Jurkat, Clone E6-1 (cell line): ENCODE measurements around the gene ANKRD26. TPM values are rescaled to one million over a fixed set of nuclear protein-coding genes. Genes with fewer than 3 reads are reported as not detected.
"Not testable (repeated sequence)": the region's sequence is repeated elsewhere in the genome, so short reads cannot be mapped to it uniquely, and the experiment has no call there.

Experiments
- DNase-seq: peaks from one replicate; pipeline ENCODE4 v3.0.0-alpha.2; 2011; ENCODE audit warnings: low read depth, low spot score
- H3K4me3 ChIP-seq: 2 replicates; pipeline ENCODE4 v1.5.1; 2011; ENCODE audit warnings: mild to moderate bottlenecking, low read length, control low read depth, moderate library complexity
- polyA plus RNA-seq: library from polyadenylated mRNA; unstranded; fragments of >200 nt; gene quantifications from one replicate; pipeline ENCODE4 v1.2.1, GENCODE V29; 2012; ENCODE audit warnings: missing spikeins; ENCODE audit not compliant: insufficient read length, insufficient read depth

ANKRD26 gene
- 5.1 TPM for polyA plus RNA-seq

DNA sequence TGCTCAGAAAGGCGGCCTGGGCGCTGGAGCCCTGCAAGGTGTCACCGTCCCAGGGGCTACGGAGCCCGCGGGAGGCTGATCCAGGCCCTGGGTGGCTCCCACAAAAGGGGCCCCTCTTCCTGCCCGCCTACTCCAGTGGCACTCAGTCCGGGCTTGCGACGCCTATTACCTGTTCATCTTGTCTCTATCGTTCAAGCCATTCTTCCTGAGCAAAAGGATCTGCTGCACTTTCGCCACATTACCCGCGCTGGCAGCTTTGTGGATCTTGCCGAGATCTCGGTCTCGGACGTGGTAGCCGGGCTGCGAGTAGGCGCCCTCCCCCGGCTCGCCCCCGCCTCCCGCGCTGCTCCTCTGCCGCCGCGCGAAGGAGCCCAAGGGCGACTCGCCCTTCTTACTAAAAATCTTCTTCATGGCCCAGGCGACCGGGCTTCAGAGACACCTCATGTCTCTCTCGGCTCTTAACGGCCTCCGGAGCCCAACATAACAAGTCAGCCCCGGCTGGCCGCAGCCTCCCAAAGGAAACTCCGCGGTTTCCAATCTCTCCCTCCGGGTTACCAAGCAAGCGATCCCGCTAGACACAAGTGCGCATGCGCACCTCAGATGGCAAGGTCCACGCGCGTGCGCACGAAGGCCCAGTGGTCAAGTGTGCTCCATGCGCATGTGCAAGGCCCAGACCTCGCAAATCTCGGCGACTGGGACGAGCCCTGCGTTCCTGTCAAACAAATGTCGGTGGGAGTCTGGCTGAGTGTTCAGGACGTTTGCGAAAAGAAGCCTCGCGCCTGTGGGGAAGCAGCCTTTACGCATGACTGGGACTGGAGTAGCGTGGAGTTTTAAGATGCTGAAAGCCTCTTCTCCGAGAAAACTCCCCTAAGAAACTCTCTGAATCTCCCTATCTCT lies at the start of gene ANKRD26:
TSS of gene ANKRD26 (minus strand) at position 579 of the 897 bp plus-strand sequence. CDS start at position 411, 168 bp downstream.
- H3K4me3 ChIP-seq = peak within 1 kb of the TSS; percentile 82
- peak; percentile 96 for DNase-seq

DNA sequence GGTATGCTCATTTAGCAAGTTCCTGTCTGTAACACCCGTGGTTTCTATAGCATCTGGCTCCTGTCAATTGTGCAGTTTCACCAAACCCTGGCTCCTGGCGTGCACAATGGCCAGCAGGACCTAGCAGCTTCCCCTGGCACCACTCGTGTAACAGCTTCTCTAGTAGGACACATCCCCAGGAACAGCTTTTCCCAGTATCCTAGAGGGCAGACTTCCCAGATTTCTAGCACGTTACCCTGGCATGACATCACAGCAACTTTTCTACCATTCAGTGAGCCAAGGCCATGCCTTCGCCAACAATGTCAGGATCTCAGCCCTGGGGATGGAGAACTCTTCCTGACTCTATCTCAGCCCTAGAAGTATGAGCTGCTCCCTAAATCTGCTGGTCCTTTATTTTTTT lies 47.4 kb upstream of the ANKRD26 start:
- H3K4me3 ChIP-seq = no peak overlapping the region
- no peak for DNase-seq

DNA sequence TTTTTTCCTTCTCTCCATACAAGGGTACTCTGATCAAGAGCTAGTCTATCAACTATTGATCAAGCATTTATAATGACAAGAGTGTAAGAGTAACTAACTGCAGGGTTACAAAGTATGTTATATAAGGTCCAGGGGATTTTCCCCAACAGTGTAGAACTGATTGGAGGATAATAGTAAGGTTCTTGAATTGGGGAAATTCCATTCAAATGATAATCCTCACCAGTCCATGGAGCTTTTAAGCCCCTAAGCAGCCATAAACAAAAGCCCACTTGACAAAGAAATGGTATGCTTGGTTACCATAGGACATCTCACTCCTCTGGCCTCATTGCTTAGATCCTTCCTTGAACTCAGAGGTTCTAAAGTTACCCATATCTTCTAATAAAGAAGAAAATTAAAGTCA lies 45.6 kb upstream of the ANKRD26 start:
- H3K4me3 ChIP-seq = no peak overlapping the region
- no peak for DNase-seq

DNA sequence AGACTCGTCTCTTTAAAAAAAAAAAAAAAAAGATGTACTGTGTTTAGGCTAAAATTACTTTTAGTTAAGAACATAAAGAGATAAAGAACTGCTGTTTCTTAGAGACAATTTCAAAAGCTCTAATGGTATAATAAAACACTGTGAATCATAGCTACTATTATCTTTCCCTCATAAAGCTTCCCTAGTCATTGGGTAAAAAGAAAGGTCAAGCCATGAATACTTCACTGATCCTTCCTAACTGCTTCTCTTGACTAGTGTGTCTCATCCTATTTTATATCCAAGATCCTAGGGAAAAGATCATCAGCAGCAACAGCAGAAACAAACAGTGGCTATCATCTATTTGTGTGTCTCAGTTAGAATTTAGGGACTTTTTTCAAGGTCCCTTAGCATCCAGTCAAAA lies 43.4 kb upstream of the ANKRD26 start:
- DNase-seq = no peak

DNA sequence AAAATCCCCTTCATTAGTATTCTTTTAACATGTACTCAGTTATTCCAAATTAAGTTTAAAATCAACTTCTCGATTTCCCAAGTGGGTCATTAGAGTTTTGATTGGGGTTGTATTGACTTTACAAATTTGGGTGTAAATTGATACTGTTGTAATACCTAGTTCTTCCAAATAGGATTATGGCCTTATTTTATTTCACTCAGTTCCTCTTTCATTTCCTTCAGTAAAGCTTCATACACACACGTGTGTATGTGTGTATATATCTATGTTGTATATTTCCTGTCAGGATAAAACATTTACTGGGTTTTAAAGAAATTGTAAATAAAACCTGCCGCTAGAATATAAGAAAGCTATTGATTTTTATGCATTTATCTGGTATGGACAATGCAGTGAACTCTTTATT lies 38.0 kb upstream of the ANKRD26 start:
- DNase-seq = no peak
- no peak overlapping the region for H3K4me3 ChIP-seq

More for the DNA sequence above, 43.4 kb upstream of the ANKRD26 start:
- H3K4me3 ChIP-seq = no peak overlapping the region

DNA sequence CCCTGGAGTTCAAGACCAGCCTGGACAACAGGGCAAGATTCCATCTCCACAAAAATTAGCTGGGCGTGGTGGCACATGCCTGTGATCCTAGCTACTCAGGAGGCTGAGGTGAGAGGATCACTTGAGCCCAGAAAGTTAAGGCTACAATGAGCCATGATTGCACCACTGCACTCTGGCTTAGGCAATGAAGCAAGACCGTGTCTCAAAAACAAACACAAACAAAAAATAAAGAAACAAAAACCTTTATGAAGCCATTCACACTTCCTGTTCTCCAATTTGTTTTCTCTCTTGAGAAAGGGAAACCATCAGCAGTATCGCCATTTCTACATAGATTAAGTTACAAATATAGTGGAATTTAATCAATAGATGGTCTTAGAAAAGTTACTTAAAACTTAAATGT lies 34.1 kb upstream of the ANKRD26 start:
- no peak for DNase-seq
- H3K4me3 ChIP-seq = no peak overlapping the region

DNA sequence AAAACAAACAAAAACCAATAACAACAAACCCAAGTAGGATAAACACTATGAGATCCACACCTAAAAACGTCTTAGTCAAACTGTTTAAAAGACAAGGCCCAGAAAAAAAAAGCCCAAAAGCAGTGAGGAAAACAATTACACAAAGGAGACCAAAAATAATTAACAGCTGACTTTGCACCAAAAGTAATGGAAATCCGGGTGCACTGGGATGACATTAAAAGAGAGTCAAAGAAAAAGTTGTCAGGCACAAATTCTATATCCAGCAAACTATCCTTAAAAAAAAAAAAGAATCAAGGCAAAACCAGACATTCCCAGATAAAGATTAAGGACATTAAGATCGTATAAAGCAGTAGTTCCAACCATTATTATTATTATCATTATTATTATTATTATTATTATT lies 7.9 kb upstream of the ANKRD26 start:
- no peak for DNase-seq
- no peak overlapping the region for H3K4me3 ChIP-seq

DNA sequence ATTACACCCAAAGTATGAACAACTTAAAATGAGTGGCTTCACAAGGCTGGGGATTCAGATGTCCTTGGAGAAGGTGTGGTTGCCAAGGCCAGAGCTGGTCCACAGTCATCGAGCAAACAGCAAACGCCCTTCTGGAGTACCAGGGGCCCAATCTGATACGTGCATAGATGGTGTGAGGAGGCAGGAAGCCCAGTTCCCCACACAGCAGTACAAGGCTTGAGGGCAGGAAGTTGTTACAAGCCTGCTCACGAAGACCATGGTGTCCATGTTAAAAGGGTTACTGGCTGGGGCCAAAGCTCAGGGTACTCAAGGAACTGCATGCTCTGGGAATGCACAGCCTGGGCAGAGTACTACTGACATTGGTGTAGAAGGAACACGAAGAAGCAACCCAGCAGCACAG lies 4.6 kb upstream of the ANKRD26 start:
- peak; percentile 9 for DNase-seq
- H3K4me3 ChIP-seq = no peak overlapping the region

DNA sequence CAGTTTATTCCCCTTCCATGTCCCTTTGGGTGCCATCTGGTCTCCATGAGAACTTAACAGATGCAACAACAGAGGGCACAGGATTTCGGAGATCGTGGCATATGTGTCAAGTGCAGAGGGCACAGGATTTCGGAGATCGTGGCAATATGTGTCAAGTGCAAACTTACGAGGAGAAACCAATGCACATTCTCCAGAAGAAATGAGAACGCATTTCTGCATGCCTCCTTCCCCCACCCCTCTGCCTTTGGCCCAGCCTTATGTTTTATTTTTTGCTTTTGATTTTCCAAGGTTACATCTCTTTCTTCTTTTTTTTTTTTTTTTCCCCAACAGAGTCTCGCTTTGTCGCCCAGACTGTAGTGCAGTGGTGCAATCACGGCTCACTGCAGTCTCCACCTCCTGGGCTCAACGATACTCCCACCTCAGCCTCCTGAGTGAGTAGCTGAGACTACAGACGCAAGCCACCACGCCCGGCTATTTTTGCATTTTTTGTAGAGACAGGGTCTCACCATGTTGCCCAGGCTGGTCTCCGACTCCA lies 586 bp upstream of the ANKRD26 start:
- peak; percentile 7 for DNase-seq

DNA sequence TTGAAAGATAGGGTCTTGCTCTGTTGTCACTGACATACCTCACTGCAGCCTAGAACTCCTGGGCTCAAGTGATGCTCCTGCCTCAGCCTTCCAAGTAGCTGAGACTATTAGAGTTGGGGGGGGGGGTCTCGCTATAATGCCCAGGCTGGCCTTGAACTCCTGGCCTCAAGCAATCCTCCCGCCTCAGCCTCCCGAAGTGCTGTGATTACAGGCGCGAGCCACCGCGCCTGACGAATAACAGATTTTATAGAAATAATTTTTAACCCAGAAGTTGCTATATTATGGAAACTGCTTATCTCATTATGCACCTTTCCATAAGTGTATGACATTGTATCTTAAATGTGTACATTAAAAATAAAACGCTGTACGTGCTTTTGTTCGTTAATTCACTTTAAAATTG lies 846 bp downstream of the ANKRD26 start:
- peak overlapping the region; percentile 82 for H3K4me3 ChIP-seq
- no peak for DNase-seq

More for the DNA sequence above, 586 bp upstream of the ANKRD26 start:
- peak overlapping the region; percentile 82 for H3K4me3 ChIP-seq

DNA sequence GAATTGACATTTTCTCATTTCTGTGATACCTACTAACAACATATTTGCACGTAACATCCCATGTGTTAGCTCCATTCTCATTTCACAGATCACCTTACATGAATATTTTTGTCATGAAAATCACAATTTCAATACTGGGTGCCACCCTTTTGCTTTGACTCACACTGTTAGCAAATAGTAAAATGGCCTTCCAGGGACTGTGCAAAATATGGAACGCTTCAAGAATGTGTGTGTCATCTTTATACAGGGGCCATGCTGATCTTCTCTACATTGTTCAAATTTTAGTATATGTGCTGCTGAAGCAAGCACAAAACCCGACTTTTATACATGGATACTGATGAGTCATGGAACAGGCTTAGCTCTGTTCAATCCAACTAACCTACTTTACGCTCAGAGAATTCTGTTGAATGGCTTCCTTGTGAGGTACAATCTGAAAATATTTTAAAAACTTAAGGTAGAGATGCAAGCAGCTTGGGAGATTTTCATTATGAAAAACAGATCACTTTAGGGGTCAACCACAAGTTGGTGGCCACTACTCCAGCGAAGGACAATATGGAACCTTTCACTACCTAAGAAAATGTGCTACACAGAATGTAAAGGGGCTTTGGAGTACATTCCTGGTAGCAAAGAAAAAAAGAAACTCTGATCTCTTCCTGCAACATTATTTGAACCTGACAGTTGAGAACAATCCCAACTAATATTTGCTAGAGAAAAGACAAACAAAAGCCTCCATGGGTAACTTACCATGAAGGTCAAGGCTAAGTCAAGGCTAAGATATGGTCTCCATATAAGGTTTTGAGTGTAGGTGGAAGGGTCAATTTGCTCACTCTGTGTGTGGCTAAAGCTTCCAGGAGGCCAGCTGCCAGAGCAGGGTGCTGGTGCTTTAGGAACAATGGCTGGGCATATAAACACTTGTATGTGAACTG lies 11.9 kb downstream of the ANKRD26 start:
- H3K4me3 ChIP-seq = no peak overlapping the region
- DNase-seq = no peak

DNA sequence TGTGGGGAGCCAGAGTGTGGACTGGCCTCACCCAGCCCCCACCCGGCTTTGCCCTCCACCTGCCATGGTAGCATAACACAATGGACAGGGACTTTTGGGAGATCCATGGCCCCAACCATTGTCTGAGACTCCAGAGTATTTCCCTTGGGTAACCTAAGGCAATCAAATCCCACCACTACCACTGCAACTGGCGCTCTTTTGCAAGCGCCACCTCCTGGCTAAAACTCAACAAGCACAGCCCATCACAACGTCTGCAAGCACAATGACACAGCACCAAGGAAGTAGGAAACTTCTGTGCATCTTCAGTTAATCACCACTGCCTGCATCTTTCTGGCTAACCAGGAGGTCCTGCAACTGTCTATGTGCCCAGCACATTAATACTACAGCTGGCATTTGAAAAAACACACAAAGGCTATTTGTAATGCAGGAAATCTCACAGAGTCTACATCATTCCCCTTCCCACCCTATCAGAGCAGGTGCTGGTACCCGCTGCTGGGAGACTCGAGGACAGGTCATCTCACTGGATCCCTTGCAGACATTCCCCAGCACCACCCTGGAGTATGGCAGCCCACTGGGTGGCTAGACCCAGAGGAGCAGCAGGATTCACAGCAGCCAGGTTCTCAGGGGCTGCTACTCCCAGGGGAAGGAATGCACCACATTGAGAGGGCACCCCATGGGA lies 27.7 kb downstream of the ANKRD26 start:
- peak; percentile 12 for DNase-seq
- H3K4me3 ChIP-seq = no peak overlapping the region

DNA sequence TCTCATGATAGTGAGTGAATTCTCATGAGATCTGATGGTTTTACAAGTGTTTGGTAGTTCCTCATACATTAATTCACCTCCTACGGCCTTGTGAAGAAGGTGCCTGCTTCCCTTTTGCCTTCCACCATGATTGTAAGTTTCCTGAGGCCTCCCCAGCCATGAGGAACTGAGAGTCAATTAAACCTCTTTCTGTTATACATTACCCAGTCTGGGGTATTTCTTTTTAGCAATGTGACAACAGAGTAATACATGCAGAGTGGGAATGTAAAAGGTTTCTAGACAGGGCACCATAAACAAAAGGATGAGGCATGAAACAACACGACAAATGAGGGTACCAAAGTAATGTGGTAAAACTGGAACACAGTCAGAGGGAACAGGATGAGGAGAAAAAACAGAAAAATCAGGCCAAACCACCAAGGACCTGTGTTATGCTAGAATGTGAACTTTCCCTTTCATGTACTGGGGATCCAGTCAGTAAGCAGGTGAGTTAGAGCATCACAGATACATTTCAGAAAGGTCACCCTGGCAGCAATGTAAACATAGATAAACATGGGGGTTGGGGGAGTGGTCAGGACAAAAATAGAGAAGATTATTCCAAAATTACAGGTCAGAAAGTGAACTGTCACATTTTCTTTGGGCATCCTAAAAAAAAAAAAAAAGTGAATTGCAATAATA lies 31.9 kb downstream of the ANKRD26 start:
- DNase-seq = no peak
- no peak overlapping the region for H3K4me3 ChIP-seq

DNA sequence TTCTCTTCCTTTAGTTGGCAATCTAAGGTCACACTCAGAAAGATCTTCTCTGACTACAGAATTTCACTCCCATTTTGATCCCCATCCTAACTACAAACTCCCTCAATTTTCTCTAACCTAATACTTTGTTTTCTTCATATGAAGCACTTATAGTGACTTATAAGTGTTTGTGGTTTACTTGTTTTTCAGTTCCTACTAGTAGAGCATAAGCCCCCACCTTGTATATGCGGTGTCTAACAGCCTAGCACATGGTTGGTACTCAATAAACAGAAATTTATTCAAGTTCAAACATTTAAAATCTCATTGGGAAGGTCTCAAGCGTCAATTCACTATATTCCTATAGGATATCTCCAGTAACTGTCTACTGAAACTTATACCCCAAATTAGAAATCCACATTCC lies 35.2 kb downstream of the ANKRD26 start:
- DNase-seq = no peak

DNA sequence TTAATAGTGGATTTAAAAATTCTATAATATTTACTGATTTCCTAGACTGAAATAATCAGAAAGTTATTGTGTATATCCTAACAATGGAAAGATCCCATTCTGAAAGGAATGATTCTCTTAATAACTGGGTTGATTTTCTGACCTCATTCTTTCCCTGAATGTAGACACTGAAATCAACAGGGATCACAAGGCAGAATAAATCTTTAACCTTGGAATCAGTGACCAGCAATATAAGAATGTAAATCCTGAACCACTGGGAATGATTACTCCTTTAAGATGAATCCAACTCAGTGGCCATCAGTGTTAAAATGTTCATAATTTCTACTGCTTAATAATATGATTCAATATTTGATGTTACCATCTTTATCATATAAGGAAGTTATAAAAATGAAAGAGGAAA lies 47.6 kb downstream of the ANKRD26 start:
- DNase-seq = no peak
- no peak overlapping the region for H3K4me3 ChIP-seq

More for the DNA sequence above, 35.2 kb downstream of the ANKRD26 start:
- no peak overlapping the region for H3K4me3 ChIP-seq

DNA sequence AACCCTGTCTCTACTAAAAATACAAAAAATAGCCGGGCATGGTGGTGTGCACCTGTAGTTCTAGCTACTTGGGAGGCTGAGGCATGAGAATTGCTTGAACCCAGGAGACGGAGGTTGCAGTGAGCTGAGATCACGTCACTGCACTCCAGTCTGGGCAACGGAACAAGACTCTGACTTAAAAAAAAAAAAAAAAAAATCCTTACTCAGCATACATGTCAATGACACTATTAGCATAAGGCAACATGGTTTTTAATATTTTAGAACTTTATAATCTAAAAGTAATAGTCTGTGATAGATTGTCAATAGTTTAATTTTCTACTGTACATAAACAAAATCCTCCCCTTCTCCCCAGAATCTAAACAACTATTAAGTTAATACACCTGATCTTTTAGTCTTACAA lies 55.0 kb downstream of the ANKRD26 start:
- DNase-seq, H3K4me3 ChIP-seq: not testable (repeated sequence)

DNA sequence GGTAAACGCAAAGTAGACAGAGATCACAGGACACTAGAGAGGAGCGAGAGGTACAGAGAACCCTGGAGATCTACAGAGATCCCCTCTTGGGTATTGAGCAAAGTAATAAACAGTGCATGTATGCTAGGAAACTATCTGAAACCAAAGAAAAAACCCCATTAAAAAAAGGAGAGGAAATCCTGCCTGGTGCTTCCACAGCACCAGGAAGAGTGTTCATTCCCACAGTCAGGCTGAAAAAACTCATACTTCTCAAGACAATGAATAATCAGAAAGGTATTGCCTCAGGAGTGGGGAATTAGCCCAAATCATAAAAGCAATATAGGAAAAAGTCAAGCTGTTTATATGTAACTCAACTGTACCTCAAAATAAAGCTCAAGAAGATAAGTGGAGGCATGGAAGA lies 59.1 kb downstream of the ANKRD26 start:
- H3K4me3 ChIP-seq = no peak overlapping the region
- no peak for DNase-seq

DNA sequence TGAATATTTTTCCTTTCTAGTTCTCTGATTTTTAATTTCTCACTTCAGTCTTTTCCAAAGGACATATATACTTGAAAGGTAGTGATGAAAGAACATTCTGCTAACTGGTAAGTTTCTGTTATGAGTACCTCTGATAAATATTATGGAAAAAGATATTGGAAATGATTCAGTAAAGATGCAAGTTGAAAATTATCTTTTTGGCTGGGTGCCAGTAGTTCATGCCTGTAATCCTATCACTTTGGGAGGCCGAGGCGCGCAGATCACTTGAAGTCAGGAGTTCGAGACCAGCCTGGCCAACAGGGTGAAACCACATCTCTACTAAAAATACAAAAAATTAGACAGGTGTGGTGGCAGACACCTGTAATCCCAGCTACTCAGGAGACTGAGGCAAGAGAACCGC lies 62.1 kb downstream of the ANKRD26 start:
- DNase-seq = no peak
- no peak overlapping the region for H3K4me3 ChIP-seq

DNA sequence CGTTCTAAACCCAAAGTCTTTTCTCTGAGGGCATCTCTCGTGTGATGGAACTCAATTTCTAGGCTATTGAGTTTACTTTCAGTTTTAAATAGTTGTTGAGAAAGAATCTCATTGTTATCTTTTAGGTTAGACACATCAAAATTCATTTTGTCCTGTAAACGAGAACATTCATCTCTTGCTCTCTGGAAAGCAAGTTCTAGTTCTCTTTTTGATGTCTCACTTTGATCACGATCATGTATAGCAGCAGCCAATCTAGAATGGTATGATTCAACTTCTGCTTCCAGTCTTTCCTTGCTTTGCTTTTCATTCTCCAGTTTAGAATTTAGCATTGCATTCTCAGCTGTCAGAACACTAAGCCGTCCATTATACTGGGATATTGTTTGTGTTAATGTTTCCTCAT lies 65.1 kb downstream of the ANKRD26 start:
- DNase-seq = no peak
- H3K4me3 ChIP-seq = no peak overlapping the region
